ENCODE measurements around the gene RASGRP1. TPM values are rescaled to one million over a fixed set of nuclear protein-coding genes. Genes with fewer than 3 reads are reported as not detected.

RASGRP1 gene
- polyA plus RNA-seq, 1 donor = 0.54 TPM

GRCh38 chr15:38535491-38536200 is 29.0 kb downstream of the RASGRP1 start:
- DNase-seq = peak; percentile 17

GRCh38 chr15:38534691-38535090 is 29.9 kb downstream of the RASGRP1 start:
- DNase-seq = no peak

- DNase-seq = no peak
Observed at GRCh38 chr15:38533926-38534325, 30.7 kb downstream of the RASGRP1 start.

- no peak for DNase-seq
Observed at GRCh38 chr15:38533416-38533915, 31.1 kb downstream of the RASGRP1 start.

GRCh38 chr15:38532728-38533127 is 31.9 kb downstream of the RASGRP1 start:
- DNase-seq = no peak

GRCh38 chr15:38531509-38531908 is 33.1 kb downstream of the RASGRP1 start:
- DNase-seq = no peak

- no peak for DNase-seq
Observed at GRCh38 chr15:38530113-38530512, 34.5 kb downstream of the RASGRP1 start.

GRCh38 chr15:38528294-38528693 is 36.3 kb downstream of the RASGRP1 start:
- no peak for DNase-seq

GRCh38 chr15:38526158-38526557 is 38.5 kb downstream of the RASGRP1 start:
- no peak for DNase-seq

- DNase-seq = no peak
Observed at GRCh38 chr15:38525489-38525888, 39.1 kb downstream of the RASGRP1 start.

GRCh38 chr15:38524156-38524555 is 40.5 kb downstream of the RASGRP1 start:
- DNase-seq = no peak

- no peak for DNase-seq
Observed at GRCh38 chr15:38522922-38523321, 41.7 kb downstream of the RASGRP1 start.

GRCh38 chr15:38521316-38521715 is 43.3 kb downstream of the RASGRP1 start:
- DNase-seq = no peak

GRCh38 chr15:38520035-38520434 is 44.6 kb downstream of the RASGRP1 start:
- DNase-seq = no peak

- no peak for DNase-seq
Observed at GRCh38 chr15:38518084-38518483, 46.5 kb downstream of the RASGRP1 start.

GRCh38 chr15:38517312-38517975 is 47.2 kb downstream of the RASGRP1 start:
- no peak for DNase-seq

- DNase-seq = no peak
Observed at GRCh38 chr15:38516626-38517025, 48.0 kb downstream of the RASGRP1 start.

- DNase-seq = no peak
Observed at GRCh38 chr15:38514601-38515000, 50.0 kb downstream of the RASGRP1 start.

GRCh38 chr15:38512901-38513300 is 51.7 kb downstream of the RASGRP1 start:
- no peak for DNase-seq

- no peak for DNase-seq
Observed at GRCh38 chr15:38509152-38509551, 55.5 kb downstream of the RASGRP1 start.

- no peak for DNase-seq
Observed at GRCh38 chr15:38508647-38509046, 56.0 kb downstream of the RASGRP1 start.

- DNase-seq = no peak
Observed at GRCh38 chr15:38507570-38507969, 57.0 kb downstream of the RASGRP1 start.

GRCh38 chr15:38506997-38507396 is 57.6 kb downstream of the RASGRP1 start:
- DNase-seq = no peak

All from hindlimb muscle (tissue), 1 donor.